GM21825 (cell line): ENCODE measurements around the gene NPLOC4.

Experiments used
- ATAC-seq: cut with Tn5 transposase; IDR thresholded peaks from one replicate; pipeline ENCODE4 v1.9.1; 2021; ENCODE audit warnings: mild to moderate bottlenecking, moderate library complexity; ENCODE audit not compliant: unreplicated experiment

The NPLOC4 gene

GRCh38 chr17:81664051-81664470 is 27.1 kb upstream of the NPLOC4 start:
- ATAC-seq, result no peak

DNA sequence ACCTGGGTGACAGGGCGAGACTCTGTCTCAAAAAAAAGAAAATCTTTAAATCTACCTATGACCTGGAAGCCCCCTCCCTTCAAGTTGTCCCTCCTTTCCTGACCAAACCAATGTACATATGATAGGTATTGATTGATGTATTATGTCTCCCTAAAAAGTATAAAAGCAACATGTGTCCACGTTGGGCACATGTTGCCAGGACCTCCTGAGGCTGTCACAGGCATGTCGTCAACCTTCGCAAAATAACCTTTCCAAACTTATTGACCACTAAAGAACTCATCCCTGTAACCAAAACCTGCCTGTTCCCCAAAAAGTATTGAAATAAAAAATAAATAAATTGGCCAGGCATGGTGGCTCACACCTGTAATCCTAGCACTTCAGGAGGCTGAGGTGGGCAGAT is 25.1 kb upstream of the NPLOC4 start:
- no peak for ATAC-seq

GRCh38 chr17:81660441-81660840 is 23.5 kb upstream of the NPLOC4 start:
- no peak for ATAC-seq

- no peak for ATAC-seq
These were observed 22.1 kb upstream of the NPLOC4 start for GRCh38 chr17:81659038-81659437.

- ATAC-seq, result no peak
These were observed 19.9 kb upstream of the NPLOC4 start for GRCh38 chr17:81656835-81657234.

DNA sequence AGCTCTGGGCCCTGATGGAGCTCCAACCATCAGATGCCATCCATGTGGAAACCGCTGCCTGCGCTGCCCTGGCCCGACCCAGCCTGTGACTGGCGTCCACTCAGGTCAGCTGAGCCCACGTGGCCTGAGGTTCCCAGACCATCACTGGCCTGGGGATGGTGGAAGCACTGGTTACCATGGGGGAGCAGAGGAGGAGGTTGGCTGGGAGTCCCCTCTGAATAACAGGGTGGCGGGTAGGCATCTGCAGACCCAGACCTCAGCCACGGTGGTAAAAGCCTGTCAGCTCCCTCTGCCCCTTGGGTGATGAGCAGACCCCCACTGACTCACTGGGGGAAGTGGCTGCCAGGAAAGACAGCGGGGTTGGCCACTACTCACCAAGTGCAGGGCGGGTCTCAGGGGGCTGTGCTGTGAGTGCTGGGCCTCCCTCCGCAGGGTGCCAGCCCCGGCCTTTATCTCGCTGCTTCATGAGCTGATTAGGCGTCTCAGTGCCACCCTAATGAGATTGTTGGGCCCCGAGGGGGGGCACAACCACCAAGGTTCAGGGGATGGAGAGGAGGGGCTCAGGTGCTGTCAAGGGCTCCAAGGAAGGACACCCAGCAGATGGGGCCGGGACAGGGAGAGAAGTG is 19.3 kb upstream of the NPLOC4 start, which contains the start of gene PDE6G:
TSS of gene PDE6G (minus strand) at position 425 of the 626 bp plus-strand sequence. CDS start 3,237 bp downstream, outside the sequence.
- ATAC-seq, result no peak

DNA sequence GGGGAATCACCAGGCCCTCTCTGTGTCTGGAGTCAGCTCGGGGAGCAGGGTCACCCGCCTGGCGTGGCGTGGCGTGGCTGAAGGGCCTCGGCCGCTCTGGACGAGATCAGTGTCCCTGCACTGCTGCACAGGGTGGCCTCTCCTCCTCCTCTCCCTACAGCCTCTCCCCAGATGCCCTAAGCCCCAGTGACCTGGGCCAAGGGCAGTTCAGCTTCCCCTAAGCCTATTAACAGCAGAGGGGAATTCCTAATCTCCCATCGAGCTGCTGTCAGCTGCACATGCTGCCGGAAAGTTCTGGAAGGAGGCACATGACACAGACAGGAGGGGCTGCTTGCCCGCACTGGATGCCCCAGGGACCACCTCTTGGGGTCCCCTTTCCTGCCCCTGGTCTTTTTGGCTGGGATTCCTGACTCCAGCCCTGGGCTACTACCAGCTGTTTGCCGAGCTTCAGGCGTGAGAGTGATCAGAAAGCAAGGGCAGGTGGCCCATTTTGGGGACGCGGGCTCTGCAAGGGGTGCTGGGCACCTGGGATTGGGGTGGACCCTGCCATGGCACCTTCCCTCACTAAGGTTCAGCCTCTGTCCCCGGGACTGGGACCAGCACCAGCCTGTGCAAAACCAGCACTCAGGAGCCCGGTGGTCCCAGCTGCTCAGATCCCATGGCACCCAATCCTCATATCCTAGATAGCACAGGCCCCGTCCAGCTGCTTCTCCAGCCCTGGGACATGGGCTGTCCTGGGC is 18.6 kb upstream of the NPLOC4 start:
- no peak for ATAC-seq

DNA sequence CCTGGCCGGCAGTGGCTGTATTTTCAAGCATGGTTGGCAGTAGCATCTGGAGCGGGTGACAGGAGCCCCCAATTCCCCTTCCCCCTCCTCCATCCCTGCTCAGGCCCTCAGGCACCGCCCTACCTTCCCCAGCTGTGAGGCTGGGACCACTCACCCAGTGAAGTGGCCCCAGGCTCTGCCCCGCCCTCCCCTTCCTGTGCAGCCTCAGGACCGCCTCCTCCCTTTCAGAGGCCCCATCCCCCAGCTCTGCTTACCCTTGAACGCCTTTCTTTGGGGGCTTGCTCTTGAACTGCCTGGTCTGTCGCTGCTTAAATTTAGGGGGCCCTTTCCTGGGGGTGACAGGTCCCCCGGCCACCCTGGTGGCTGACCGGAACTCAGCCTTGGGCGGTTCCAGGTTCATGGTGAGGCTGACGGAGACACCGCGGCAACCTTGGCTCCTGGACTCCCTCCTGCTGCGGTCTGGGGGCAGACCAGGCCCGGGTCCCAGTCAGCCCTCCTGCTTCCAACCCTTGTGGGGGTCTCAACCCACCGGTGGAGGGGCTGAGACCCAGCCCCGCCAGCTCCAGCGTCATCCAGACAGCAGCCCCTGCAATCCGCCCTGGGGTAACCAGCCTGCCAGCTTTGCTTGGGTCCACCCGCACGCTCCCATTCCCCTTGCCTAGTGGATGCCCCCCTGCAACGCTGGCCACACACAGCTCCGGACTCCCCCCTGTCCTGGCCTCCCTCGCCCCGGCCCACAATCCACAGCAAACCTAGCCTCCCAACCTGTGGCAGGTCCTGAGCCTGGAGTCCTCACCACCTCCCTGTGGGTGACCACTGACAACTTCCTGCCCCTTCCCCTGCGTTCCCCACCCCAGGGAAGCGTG is 16.2 kb upstream of the NPLOC4 start:
- no peak for ATAC-seq

- ATAC-seq, result no peak
These were observed 14.8 kb upstream of the NPLOC4 start for GRCh38 chr17:81651692-81652091.

DNA sequence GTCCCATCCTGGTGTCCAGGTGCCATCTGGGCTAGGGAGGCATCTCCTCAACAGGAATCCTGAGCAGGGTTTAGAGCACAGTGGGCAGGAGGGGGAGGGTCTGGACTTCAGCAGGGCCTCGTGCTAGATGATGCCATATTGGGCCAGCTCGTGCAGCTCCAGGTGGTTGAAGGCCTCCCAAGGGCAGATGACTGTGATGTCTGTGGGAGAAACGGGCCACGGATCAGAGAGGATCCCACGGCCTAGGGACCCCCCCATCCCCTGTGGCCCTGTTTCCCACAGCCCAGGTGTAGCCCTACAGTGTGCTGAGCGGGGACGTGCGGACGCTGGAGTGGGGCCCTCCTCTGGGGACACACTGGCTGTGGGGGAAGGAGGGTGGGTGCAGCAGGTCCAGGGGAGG is 14.0 kb upstream of the NPLOC4 start:
- ATAC-seq, result no peak

DNA sequence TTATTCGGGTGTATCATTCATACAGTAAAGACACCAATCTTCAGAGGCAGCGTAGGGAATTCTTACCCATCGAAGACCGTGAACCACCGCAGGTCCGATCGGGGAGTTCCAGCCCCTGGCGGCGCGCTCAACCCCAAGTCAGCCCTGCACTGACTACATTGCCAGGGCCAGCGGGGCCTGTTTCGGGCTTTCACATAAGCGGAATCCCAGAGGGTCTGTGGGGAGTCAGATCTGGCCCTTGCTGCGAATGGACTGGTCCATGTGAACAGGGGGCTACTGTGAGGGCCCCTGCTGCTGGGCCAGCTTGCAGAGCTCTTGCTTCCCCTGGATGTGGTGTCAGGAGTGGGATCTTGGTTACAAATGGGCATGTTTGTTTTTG is 11.8 kb upstream of the NPLOC4 start:
- no peak for ATAC-seq

GRCh38 chr17:81648013-81648706 is 11.2 kb upstream of the NPLOC4 start:
- no peak for ATAC-seq

DNA sequence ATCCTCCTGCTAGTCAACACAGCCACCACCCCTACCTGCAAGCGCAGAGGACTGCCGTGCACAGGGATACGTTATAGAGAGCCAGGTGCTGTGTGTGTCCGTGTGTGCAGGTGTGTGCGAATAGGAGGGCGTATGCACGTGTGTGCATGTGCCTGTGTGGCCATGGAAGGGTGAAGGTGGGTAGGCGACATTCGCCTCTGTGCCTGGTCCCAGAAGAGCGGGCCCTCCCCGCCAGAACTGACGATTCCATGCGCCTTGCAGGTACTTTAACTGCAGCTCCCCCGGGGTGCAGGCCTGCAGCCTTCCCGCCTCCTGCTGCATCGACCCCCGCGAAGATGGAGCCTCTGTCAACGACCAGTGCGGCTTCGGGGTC is 10.7 kb upstream of the NPLOC4 start:
- no peak for ATAC-seq

DNA sequence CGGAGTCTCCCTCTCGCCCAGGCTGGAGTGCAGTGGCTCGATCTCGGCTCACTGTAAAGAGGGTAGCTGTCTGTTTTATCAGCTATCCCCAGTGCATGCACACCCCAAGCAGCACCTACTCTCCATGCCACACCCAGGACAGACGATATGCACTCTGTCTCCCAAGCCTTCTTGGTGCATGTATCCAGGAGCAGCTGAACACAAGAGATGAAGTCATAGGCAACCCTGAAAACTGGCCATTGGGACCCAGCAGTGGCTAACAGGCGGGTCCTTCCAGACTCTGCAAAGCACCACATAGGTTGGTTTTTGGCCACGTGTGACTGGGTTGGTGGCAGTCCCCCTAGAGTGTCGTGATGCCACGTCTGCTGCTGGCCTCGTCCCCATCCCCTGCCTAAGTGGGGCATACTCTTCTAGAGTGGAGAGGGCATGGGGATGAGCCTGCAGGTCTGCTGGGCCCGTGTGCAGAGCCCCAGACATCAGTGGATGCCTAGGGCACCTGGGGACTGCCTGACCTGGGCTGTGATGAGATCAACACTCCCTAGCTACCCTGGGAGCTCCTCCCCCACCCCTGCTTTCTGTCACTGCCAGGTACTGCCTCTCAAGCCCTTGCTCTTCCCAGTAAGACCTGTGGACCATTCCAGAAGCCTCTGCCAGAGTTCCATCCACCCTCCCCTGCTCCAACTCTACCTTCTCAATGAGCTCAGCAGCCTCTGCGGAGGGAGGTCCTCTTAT is 10.1 kb upstream of the NPLOC4 start:
- no peak for ATAC-seq

GRCh38 chr17:81644976-81645952 is 8.4 kb upstream of the NPLOC4 start:
- ATAC-seq, result no peak

DNA sequence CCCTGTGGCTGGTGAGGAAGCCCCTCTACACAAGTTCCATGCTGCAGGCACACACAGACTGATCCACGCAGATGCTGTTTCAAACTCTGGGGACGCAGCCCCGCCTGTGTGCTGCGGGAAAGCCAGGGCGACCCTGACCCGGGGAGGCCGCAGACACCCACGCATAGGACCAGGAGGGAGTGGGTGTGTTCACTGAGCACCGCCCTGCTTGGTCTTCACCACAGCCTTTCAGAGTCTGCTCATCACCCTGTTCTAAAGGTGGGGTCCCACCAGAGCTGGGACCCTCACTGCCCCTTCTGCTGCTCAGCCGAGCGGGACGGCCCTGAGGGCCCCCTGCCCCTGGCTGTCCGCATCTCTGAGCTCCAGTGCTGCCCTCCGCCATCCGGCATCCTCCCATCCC is 7.6 kb upstream of the NPLOC4 start:
- no peak for ATAC-seq

DNA sequence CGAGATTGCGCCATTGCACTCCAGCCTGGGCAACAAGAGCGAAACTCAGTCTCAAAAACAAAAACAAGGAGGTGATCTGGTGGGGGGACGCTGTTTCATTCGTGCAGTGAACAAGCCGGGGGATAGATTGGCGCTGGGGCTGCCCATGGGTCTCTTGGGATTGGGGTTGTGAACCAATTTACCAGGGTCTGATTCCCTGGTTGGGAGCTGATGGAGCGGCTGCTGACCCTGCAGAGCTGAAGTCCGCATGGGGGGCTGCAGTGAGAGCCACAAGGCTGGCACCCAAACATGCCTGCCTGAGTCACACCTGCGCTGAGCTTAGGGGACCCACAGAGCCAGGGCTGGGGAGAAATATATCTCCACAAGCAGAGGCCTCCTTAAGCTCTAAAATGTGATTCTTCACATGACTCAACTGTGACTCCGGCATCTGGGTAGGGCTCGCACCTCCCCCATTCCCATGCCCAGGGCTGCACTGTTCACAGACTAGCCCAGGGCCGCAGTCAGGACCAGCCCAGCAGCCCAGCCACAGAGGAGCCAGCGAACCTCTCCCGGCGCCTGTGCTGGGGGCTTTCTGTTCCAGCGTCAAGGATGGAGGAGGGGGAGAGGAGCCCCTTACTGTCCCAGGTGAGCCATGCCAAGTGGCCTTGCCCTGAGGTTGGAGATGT is 5.0 kb upstream of the NPLOC4 start:
- no peak for ATAC-seq

- ATAC-seq, result no peak
These were observed 3.1 kb upstream of the NPLOC4 start for GRCh38 chr17:81640011-81640410.

GRCh38 chr17:81638683-81639082 is 1.8 kb upstream of the NPLOC4 start:
- ATAC-seq, result no peak
